Measurements from ENCODE around the gene DNMT3B.

- no peak for TF ChIP-seq CTCF (IDR thresholded peaks at IDR 0.05)
- no peak for TF ChIP-seq POLR2AphosphoS5 (IDR thresholded peaks at IDR 0.05)
- TF ChIP-seq POLR2A (IDR thresholded peaks at IDR 0.05), result no peak
- no peak for TF ChIP-seq EP300 (IDR thresholded peaks at IDR 0.05)
Observed at GRCh38 chr20:32855387-32855786, 93.2 kb downstream of the DNMT3B start.
